ENCODE results near the gene CGGBP1.

DNA sequence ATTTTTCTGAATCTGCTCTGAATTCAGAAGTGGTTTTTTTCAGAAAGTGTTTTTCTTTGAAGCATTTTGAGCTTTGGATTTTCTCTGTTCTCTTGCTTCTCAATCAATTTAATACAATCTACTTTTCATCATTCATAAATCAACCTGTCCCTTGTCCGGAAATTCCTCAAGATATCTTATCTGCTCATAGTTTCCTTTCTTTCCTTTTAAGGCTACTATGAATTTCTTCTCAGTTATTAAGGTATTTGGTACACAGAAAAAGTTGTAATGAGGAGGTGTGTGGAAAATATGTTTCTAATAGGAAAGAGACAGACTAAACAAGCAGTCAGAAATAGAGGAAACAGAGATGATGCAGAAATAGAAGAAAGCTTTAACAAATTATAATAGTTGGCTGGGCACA lies 14.4 kb downstream of the CGGBP1 start:
- TF ChIP-seq, protein P1, sequence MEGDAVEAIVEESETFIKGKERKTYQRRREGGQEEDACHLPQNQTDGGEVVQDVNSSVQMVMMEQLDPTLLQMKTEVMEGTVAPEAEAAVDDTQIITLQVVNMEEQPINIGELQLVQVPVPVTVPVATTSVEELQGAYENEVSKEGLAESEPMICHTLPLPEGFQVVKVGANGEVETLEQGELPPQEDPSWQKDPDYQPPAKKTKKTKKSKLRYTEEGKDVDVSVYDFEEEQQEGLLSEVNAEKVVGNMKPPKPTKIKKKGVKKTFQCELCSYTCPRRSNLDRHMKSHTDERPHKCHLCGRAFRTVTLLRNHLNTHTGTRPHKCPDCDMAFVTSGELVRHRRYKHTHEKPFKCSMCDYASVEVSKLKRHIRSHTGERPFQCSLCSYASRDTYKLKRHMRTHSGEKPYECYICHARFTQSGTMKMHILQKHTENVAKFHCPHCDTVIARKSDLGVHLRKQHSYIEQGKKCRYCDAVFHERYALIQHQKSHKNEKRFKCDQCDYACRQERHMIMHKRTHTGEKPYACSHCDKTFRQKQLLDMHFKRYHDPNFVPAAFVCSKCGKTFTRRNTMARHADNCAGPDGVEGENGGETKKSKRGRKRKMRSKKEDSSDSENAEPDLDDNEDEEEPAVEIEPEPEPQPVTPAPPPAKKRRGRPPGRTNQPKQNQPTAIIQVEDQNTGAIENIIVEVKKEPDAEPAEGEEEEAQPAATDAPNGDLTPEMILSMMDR (IDR thresholded peaks at IDR 0.05; ENCODE audit: low read length): no peak
- no peak for TF ChIP-seq EZH2 (optimal IDR thresholded peaks at IDR 0.05; ENCODE audit: low read depth, low read length)

Measured in MM.1S (cell line).